Nephron progenitor cell (in vitro differentiated cells): Measurements from ENCODE around the gene MRGPRG.

Experiments
- DNase-seq: peaks from one replicate; pipeline ENCODE4 v3.0.0; 2021
- H3K27ac Mint-ChIP-seq: 2 replicates; pipeline ENCODE4 v1.8.0; 2021; ENCODE audit warnings: mild to moderate bottlenecking, moderate library complexity, mixed read lengths
- H3K27me3 Mint-ChIP-seq: 2 replicates; pipeline ENCODE4 v1.8.0; 2021; ENCODE audit warnings: mild to moderate bottlenecking, low read depth, mixed read lengths; ENCODE audit not compliant: poor library complexity
- H3K36me3 Mint-ChIP-seq: 2 replicates; pipeline ENCODE4 v1.8.0; 2021; ENCODE audit warnings: low read depth, mixed read lengths
- H3K4me1 Mint-ChIP-seq: 2 replicates; pipeline ENCODE4 v1.8.0; 2021; ENCODE audit warnings: mixed read lengths
- H3K4me3 Mint-ChIP-seq: 2 replicates; pipeline ENCODE4 v1.8.0; 2021; ENCODE audit warnings: mild to moderate bottlenecking, moderate library complexity, mixed read lengths
- H3K9me3 Mint-ChIP-seq: 2 replicates; pipeline ENCODE4 v1.8.0; 2021; ENCODE audit warnings: mild to moderate bottlenecking, moderate library complexity, mixed read lengths
- TF ChIP-seq, protein P1 (sequence below): fragments of 200-600 bp; sonication (generic); IDR thresholded peaks from 2 replicates; pipeline ENCODE4 v1.5.0; 2021; ENCODE audit warnings: antibody characterized with exemption

Gene MRGPRG

DNA sequence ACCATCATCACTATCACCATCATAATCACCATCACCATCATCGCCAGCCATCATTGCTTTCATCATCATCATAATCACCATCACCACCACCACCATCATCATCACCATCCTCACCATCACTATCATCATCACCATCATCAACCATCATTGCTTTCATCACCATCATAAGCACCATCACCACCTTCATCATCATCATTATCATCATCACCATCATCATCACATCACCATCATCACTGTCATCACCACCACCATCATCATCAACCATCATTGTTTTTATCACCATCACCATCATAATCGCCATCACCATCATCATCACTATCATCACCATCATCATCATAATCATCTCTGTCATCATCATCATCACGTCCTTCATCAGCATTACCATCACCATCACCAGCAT lies 44.2 kb downstream of the MRGPRG start:
- peaks cover 10% of the 10 kb centered on the region for H3K27me3 Mint-ChIP-seq
- TF ChIP-seq, protein P1, sequence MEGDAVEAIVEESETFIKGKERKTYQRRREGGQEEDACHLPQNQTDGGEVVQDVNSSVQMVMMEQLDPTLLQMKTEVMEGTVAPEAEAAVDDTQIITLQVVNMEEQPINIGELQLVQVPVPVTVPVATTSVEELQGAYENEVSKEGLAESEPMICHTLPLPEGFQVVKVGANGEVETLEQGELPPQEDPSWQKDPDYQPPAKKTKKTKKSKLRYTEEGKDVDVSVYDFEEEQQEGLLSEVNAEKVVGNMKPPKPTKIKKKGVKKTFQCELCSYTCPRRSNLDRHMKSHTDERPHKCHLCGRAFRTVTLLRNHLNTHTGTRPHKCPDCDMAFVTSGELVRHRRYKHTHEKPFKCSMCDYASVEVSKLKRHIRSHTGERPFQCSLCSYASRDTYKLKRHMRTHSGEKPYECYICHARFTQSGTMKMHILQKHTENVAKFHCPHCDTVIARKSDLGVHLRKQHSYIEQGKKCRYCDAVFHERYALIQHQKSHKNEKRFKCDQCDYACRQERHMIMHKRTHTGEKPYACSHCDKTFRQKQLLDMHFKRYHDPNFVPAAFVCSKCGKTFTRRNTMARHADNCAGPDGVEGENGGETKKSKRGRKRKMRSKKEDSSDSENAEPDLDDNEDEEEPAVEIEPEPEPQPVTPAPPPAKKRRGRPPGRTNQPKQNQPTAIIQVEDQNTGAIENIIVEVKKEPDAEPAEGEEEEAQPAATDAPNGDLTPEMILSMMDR = no peak
- no peak for DNase-seq
- no peaks in the 10 kb centered on the region for H3K36me3 Mint-ChIP-seq
- H3K9me3 Mint-ChIP-seq = peaks cover 26% of the 10 kb centered on the region
- no peak overlapping the region for H3K27ac Mint-ChIP-seq
- H3K4me3 Mint-ChIP-seq = no peak overlapping the region
- H3K4me1 Mint-ChIP-seq = peaks cover 15% of the 10 kb centered on the region

- Mint-ChIP-seq H3K27me3 (peaks cover 13% of the 10 kb centered on the region), H3K36me3 (no peaks in the 10 kb centered on the region), H3K4me1 (peaks cover 21% of the 10 kb centered on the region), H3K4me3 (no peak overlapping the region), H3K27ac (no peak overlapping the region), H3K9me3 (peaks cover 26% of the 10 kb centered on the region)
- TF ChIP-seq, protein P1 = no peak
- DNase-seq = no peak
Observed at GRCh38 chr11:3173795-3174194, 44.8 kb downstream of the MRGPRG start.

- H3K27me3 Mint-ChIP-seq = peaks cover 13% of the 10 kb centered on the region
- no peak overlapping the region for H3K4me3 Mint-ChIP-seq
- TF ChIP-seq, protein P1 = no peak
- H3K36me3 Mint-ChIP-seq = no peaks in the 10 kb centered on the region
- no peak for DNase-seq
- peaks cover 17% of the 10 kb centered on the region for H3K9me3 Mint-ChIP-seq
- peaks cover 21% of the 10 kb centered on the region for H3K4me1 Mint-ChIP-seq
- no peak overlapping the region for H3K27ac Mint-ChIP-seq
Observed at GRCh38 chr11:3171931-3172560, 46.6 kb downstream of the MRGPRG start.

DNA sequence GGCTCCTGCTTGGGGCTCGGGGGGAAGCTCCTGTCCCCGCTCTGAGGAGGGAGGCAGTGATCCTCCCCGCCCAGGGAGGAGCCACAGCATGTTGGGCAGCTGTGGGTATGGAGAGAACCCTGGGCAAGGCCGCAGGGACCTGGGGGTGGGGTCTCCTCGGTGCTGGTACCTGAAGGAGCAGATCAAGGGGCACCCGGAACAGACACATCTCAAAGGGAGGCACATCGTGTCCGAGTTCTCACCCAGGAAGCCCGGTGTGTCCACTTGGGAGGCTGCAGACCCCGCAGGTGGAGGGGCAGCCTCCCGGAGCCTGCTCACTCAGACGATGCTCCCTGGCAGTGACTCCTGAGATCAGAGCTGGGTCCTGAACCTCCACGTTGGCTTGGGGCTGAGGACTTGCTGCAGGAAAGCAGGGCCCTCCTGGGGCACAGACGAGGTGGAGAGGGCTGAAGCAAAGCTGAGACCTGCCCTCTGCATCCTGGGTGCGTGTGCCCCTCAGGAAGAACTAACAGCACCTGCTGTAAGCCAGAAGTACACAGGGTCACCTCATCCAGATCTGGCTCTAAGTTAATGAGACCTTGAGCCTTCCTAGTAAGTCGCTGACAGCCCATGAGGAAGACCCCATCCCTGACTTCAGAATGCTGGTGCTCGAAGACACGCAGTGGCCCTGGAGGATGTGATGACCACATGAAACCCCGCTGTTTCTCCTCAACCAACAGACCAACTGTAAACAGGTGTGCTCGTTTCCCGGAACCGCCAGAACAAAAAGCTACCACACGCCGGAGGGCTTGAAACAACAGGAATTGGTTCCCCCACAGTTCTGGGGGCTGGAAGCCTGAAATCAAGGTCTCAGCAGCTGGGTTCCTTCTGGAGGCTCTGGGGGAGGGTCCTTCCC lies 47.6 kb downstream of the MRGPRG start:
- H3K9me3 Mint-ChIP-seq = peaks cover 8% of the 10 kb centered on the region
- H3K27me3 Mint-ChIP-seq = peaks cover 15% of the 10 kb centered on the region
- H3K27ac Mint-ChIP-seq = no peak overlapping the region
- TF ChIP-seq, protein P1 = no peak
- no peaks in the 10 kb centered on the region for H3K36me3 Mint-ChIP-seq
- no peak for DNase-seq
- no peak overlapping the region for H3K4me3 Mint-ChIP-seq
- H3K4me1 Mint-ChIP-seq = peaks cover 28% of the 10 kb centered on the region

DNA sequence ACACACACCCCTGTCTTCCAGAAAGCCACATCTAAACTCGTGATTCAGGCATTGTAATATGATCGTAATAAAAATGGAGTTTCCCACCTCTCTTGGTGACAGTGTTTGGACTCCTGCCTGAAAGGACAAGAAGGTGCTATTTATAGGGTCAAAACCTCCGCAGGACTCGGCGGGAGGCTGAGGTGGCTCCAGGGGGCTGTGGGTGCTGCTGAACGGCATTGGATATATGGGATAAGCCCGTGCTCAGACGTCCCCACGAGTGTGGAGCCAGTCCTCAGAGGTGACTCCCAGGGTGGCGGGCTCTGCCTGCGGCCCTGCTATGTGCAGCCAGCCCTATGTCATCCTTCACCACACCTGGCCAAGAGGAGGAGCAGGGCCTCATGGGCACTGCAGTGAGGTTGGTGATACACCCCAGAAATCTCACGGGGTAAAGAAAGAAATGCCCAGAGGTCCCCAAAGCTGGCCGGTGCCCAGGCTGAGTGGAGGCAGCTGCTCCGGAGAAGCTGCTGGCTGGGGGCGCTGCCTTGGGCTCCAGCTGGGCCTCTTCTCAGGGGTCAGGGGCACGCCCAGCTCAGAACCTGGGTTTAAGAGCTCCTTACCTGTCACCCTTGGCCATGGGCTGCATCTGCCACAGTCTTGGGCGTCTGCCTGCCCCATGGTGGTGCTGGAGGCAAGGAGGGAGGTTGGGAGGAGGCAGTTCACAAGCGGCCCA lies 48.4 kb downstream of the MRGPRG start:
- H3K36me3 Mint-ChIP-seq = no peaks in the 10 kb centered on the region
- no peak overlapping the region for H3K27ac Mint-ChIP-seq
- TF ChIP-seq, protein P1 = no peak
- no peak for DNase-seq
- H3K4me3 Mint-ChIP-seq = peak overlapping the region; percentile 60
- peaks cover 11% of the 10 kb centered on the region for H3K27me3 Mint-ChIP-seq
- no peaks in the 10 kb centered on the region for H3K9me3 Mint-ChIP-seq
- H3K4me1 Mint-ChIP-seq = peaks cover 34% of the 10 kb centered on the region
